Measurements from ENCODE around the gene LSAMP.

DNA sequence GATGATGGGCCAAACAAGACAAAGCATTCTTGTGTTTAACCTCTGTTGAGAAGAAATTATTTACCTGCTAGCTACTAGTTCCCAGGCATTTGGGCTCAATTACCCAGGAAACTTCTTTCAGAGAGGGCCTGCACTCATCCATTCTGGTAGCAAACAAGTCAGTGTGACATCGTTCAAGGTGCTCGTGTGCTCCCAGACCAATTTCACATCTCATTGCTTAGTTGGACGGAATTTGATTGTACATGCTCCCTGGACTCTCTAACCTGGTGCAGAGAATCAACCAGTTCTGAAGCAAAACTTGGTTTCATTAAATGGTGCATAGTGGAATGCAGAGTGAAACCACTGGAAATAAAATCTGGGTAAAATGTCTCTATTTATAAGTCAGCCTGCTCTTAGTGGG, 392.7 kb downstream of the LSAMP start:
- TF ChIP-seq POLR2A (IDR thresholded peaks at IDR 0.05) = no peak
- TF ChIP-seq, protein P1, sequence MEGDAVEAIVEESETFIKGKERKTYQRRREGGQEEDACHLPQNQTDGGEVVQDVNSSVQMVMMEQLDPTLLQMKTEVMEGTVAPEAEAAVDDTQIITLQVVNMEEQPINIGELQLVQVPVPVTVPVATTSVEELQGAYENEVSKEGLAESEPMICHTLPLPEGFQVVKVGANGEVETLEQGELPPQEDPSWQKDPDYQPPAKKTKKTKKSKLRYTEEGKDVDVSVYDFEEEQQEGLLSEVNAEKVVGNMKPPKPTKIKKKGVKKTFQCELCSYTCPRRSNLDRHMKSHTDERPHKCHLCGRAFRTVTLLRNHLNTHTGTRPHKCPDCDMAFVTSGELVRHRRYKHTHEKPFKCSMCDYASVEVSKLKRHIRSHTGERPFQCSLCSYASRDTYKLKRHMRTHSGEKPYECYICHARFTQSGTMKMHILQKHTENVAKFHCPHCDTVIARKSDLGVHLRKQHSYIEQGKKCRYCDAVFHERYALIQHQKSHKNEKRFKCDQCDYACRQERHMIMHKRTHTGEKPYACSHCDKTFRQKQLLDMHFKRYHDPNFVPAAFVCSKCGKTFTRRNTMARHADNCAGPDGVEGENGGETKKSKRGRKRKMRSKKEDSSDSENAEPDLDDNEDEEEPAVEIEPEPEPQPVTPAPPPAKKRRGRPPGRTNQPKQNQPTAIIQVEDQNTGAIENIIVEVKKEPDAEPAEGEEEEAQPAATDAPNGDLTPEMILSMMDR (IDR thresholded peaks at IDR 0.05) = no peak
- TF ChIP-seq EP300 (IDR thresholded peaks at IDR 0.05) = no peak
